ENCODE results near the gene ANKRD63.

- TF ChIP-seq YY1 (IDR thresholded peaks at IDR 0.05; ENCODE audit: insufficient read depth, insufficient read length) (no peak), ZNF274 (IDR thresholded peaks at IDR 0.05; ENCODE audit: low read depth, low read length) (no peak), SUZ12 (IDR thresholded peaks at IDR 0.05; ENCODE audit: extremely low read depth, insufficient read depth, insufficient read length) (no peak)
Measured at GRCh38 chr15:40303576-40303975, 20.7 kb upstream of the ANKRD63 start.

All from NT2/D1 (cell line).